IPS-NIHi7 (cell line): ENCODE measurements around the gene AQP7.
"Not testable (repeated sequence)": the region's sequence is repeated elsewhere in the genome, so short reads cannot be mapped to it uniquely, and the experiment has no call there.

Source experiments
- DNase-seq: peaks from one replicate; pipeline ENCODE4 v3.0.0; 2012; ENCODE audit warnings: mixed read lengths; ENCODE audit errors: extremely low spot score

The AQP7 gene

DNA sequence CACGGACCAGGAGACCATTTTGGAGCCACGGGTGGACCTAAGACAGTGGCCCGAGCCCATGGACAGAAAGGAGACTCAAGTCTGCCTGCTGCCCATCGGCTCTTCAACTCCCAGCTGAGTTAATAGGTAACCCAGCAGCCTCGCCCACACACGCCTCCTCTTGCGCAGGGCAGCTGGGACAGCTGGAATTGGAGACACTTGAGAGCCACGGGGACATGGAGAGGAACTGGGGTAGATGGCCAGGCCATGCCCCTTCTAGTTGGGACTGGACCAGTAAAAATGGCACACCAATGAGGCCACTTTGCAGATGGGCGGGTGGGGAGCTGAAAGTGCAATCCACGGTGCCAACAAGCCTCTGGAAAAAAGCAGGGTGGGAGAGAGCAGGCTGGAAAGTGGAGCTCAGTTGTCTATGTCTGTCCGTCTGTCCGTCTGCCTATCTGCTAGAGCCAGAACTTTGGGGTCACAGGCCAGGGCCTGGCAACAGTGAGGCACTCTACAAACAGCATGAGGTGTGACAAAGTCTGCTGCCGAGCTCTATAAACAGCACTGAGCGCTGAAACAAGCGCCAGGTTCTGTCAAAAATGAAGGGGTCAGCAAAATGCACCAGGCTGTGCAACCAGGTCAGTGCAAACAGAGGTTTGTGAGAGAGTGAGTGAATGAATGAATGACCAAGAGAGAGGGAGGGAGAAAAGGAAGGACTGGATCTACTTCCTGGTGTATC is 7.0 kb downstream of the AQP7 start:
- not testable (repeated sequence) for DNase-seq

GRCh38 chr9:33393986-33394385 is 8.4 kb downstream of the AQP7 start:
- not testable (repeated sequence) for DNase-seq

- DNase-seq: no peak
Measured at GRCh38 chr9:33393581-33393980, 8.8 kb downstream of the AQP7 start.

DNA sequence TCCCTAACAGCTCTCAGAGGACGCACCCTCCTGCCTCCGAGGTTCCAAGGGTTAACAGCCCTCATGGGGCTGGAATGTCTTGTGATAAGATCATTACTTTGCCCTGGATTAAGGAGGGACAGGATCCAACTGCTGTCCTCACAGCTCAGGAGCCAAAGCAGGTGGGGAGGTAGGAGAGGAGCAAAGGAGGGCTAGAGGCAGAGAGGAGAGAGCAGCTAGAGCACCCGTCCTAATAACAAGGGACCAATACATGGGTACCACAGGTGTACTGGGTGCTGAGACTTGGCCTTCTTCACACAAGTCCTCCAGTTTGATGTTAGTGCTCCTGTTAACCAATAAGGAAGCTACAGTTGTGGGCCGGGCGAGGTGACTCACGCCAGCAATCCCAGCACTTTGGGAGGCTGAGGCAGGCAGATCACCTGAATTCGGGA is 9.8 kb downstream of the AQP7 start:
- peak; percentile 7 for DNase-seq

GRCh38 chr9:33391111-33391771 is 11.1 kb downstream of the AQP7 start:
- not testable (repeated sequence) for DNase-seq

- no peak for DNase-seq
Measured at GRCh38 chr9:33388110-33388994, 14.0 kb downstream of the AQP7 start.

GRCh38 chr9:33386998-33387397 is 15.4 kb downstream of the AQP7 start:
- DNase-seq: not testable (repeated sequence)

DNA sequence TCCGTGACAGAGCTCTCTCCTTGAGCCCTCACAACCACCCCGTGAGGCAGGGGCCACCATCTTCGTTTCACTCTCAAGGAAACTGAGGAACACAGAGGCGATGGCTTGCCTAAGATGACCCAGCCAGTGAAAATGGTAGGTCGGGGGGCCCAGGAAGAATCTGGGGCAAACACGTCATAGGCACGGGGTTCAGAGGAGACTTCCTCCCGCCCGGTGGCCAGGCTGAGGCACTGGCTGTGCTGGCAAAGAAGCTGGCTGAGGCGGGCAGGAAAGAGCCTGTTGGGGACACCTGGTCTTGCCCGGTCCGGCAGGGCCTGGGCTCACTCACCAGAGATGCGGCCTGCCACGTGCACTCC is 15.7 kb downstream of the AQP7 start:
- not testable (repeated sequence) for DNase-seq

DNA sequence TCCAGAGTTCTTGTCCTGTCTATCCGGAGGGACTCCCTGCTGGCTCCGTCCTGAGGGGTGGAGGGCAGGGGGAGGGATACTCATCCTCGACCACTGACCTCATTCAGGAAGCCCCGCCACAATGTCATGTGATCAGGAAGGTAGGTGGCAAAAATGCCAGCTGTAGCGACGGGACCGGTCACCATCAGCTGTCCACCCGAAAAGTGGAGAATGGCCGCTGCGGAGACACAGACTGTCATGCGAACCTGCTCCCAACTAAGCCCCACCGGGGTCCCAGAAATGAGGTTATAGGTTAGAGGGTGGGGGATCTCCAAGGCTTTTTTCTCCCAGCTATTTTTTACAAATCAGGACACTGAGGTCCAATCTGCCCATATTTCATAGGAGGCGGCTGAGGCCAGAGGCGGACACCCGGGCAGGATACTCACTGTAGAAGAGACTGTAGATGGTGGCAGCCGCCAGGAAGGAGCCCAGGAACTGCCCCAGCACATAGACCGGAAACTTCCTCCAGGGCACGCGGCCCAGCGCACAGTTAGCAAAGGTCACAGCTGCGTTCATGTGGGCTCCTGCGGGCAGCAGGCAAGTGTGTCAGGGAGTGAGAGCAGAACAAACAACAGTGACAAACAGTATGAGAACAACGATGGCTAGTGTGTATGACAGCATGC is 16.3 kb downstream of the AQP7 start:
- not testable (repeated sequence) for DNase-seq

DNA sequence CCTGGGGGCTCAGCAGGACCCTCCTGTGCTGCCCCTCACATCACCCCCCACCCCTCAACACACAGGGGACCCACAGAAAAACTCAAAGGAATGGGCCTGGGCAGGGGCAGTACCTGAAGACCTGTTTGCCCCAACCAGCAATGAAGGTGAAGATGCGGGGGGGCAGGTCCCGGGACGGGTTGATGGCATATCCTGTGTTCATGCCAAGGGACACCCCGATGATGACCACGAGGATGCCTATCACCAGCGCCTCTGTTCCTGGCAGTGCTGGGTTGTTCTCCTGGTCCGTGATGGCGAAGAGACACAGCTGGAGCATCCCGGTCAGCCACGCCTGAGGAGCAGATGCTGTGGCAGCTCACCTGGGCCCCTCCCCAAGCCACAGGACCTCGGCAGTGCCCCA is 16.8 kb downstream of the AQP7 start:
- DNase-seq: not testable (repeated sequence)

- DNase-seq: not testable (repeated sequence)
Measured at GRCh38 chr9:33383396-33383795, 19.0 kb downstream of the AQP7 start.

DNA sequence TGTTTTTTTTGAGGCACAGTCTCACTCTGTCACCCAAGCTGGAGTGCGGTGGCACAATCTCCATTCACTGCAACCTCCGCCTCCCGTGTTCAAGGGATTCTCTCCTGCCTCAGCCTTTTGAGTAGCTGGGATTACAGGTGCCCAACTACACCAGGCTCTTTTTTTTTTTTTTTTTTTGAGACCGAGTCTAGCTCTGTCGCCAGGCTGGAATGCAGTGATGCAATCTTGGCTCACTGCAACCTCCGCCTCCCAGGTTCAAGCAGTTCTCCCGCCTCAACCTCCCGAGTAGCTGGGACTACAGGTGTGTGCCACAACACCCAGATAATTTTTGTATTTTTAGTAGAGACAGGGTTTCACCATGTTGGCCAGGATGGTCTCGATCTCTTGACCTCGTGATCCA is 20.0 kb downstream of the AQP7 start:
- DNase-seq: not testable (repeated sequence)

DNA sequence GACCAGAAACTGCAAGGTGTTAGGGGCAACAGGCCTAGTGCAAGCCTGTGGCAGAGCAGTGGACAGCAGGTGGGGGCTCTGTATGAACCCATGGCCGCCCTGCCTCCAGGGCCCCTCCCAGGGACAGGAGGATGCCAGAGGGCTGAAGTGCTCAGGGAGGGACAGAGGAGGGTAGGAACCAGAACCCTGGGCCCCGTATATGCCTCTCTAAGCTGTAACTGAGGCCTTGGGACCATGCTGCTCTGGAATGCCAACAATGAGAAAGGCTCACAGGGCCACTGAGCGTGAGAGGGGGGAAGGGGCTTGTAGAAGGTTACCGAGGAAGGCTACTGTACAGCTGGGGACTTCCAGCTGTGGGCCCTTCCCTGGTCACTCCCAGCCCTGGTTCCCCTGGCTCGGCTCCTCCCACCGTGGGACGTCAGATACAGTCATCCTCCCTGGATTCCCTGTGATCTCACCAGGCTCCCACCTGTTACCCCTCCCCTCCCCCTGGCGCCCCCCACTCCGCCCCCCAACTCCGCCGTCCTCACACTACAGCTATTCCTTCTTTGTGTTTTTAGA is 21.1 kb downstream of the AQP7 start:
- DNase-seq: peak; percentile 83

DNA sequence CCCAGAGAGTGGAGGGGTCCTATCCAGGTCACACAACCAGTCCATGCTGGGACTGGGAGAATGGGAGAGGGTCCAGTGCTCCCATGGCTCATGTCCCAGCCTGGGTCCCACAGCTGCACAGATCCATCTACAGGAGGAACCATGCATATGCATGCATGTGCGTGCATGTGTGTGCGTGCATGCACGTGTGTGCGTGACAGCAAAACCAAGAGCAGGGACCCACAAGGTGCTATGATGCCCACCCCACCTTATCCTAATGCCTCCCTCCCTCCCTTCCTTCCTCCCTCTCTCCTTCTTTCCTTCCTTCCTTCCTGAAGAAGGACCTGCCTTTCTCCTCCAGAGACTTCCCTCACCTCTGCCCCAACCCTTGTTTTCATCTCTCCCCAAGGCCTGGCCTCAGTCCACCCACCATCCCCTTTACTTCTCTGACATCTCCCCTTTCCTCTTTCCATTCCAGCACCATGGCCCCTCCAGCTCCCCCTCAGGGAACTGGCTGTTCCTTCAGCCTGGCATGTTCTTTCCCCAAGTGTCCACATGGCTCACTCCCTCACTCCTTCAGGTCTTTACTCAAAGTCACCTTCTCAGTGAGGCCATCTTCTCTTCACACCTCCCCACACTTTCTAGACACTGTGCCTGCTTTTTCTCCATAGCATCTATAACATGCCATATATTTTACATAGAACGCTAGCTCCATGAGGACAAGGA is 21.8 kb downstream of the AQP7 start:
- DNase-seq: no peak

GRCh38 chr9:33379666-33380389 is 22.5 kb downstream of the AQP7 start:
- no peak for DNase-seq

DNA sequence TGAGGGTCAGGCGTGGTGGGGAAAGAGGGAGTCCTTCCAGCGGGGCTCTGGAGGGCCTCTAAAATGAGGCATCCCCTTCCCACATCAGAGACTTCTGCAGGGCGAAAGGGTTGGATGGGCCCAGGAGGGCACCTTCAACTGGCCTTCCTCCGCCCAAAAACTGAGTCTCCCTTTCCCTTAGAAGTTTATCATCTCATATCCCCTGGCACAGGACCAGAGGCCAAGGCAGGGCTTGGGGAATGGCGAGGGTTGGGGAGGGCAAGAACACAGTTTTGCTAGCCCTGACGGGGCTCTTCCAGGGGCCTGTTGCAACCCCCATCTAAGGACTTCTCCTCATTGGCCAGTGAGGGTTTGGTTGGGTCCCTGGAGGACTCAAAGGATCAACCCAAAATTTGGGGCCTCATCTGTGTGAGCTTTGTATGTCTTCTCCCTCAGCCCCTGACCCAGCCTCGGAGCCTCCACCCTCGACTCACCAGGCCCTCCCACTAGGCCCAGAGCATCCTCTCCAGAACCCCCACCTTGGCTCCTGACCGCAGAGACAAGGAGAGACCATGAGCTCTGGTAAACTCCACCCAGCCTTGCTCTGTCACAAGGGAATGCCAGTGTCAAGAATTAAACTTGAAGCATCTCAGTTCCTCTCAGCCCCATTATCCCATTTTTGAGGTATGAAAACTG is 24.1 kb downstream of the AQP7 start:
- DNase-seq: no peak

- DNase-seq: no peak
Measured at GRCh38 chr9:33377089-33377715, 25.2 kb downstream of the AQP7 start.

- DNase-seq: no peak
Measured at GRCh38 chr9:33375841-33376321, 26.5 kb downstream of the AQP7 start.

GRCh38 chr9:33375238-33375840 is 27.0 kb downstream of the AQP7 start:
- DNase-seq: peak; percentile 41
